GM04504 (cell line): Measurements from ENCODE around the gene LY6G6F.

ENCODE experiments used
- DNase-seq: peaks from one replicate; pipeline ENCODE4 v3.0.0-alpha.2; 2012; ENCODE audit warnings: low read depth

Gene LY6G6F

DNA sequence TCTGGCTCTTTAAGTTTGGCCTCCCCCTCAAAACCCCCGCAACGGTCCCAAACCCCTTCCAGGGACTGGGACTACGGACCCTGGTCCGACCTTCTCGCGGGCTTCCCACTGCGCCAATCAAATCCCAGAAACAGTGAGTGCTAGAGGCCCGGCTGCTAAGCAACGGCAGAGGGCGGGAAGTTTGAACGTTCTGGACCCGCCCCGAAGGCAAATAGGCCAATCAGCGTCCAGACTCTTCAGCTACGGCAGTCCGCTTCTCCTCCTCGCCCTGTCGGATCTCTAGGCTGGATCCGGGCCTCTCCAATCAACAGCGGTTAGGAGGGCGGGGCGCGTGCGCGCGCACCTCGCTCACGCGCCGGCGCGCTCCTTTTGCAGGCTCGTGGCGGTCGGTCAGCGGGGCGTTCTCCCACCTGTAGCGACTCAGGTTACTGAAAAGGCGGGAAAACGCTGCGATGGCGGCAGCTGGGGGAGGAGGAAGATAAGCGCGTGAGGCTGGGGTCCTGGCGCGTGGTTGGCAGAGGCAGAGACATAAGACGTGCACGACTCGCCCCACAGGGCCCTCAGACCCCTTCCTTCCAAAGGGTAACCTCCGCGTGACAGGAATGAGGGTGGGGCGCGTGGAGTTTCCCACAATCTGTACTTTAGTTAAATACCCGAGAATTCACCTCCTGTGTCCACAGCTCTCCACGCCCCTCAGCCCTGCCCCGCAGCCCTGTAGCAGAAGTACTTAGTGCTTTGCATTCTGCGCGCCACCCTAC, 33.2 kb downstream of the LY6G6F start, which contains the start of gene MSH5:
Gene MSH5, plus strand, starts transcription at position 367 of the 758 bp plus-strand sequence. CDS start 462 bp downstream, outside the sequence.
- peak; percentile 99 for DNase-seq

DNA sequence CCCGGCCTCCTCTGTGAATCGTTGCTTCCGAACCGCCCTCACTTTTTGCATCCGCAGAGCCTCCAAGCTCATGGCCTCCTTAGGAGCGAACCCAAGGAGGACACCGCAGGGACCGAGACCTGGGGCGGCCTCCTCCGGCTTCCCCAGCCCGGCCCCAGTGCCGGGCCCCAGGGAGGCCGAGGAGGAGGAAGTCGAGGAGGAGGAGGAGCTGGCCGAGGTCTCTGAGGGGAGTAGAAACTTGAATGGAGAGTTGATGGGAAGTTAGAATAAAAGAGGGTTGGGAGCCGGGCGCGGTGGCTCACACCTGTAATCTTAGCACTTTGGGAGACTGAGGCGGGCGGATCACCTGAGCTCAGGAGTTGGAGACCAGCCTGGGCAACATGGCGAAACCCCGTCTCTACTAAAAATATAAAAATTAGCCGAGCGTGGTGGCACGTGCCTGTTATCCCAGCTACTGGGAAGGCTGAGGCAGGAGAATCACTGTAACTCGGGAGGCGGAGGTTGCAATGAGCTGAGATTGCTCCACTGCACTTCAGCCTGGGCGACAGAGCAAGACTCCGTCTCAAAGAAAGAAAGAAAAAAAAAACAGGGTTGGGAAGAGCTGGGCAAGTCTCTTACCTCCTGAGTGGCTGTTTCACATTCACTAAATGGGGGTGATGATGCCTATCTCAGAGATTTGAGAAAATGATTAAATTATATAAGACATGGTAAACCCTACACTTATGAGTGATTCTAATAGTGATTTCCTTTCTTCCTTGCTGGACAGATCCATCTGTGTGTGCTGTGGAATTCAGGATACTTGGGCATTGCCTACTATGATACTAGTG, 33.9 kb downstream of the LY6G6F start:
- DNase-seq = no peak

DNA sequence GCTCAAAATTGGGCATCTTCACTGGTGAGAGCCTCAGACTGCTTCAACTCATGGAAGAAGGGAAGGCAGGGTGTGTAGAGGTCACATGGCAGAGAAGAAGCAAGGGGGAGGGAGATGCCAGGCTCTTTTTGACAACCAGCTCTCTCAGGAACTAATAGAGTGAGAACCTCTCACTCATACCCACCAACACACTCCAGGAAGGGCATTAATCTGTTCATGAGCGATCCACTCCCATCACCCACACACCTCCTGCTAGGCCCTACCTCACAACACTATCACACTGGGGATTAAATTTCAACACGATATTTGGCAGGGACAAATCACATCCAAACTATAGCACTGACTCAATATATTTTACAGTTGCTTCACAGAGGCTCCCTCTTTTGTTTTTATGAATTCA, 35.1 kb downstream of the LY6G6F start:
- no peak for DNase-seq

DNA sequence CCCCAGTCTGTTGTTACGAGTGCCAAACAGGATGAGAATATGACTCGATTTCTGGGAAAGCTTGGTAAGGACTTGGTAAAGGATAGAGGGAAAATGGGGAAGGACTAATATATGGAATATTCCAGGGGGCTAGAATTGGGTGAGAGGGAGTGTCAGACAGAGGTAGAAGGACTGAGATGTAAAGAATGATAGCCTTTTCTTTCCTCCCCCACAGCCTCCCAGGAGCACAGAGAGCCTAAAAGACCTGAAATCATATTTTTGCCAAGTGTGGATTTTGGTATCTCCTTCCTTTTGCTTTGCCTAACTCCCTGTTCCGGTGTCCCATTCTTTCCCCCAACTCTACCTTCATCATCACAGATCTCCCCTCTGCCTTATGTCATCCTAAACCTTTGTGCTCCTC, 36.2 kb downstream of the LY6G6F start:
- no peak for DNase-seq

DNA sequence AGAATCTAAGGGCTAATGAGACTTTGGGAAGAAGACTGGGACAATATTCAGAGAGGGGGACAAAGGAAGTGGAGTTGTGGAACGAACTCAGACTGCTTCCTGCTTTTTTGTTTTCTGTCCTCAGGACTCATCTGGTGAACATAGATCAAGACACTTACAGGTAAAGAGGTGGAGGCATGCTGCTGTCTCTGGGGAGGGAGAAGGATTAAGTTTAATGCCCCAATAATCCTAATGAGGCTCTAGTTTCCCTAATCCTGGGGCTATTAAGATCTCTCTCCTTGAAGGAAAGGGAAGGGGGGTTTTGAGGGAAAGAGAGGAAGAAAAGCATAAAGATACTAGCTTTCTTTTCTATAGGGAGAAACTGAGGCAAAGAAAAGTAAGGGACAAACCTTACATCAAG, 37.8 kb downstream of the LY6G6F start:
- no peak for DNase-seq

DNA sequence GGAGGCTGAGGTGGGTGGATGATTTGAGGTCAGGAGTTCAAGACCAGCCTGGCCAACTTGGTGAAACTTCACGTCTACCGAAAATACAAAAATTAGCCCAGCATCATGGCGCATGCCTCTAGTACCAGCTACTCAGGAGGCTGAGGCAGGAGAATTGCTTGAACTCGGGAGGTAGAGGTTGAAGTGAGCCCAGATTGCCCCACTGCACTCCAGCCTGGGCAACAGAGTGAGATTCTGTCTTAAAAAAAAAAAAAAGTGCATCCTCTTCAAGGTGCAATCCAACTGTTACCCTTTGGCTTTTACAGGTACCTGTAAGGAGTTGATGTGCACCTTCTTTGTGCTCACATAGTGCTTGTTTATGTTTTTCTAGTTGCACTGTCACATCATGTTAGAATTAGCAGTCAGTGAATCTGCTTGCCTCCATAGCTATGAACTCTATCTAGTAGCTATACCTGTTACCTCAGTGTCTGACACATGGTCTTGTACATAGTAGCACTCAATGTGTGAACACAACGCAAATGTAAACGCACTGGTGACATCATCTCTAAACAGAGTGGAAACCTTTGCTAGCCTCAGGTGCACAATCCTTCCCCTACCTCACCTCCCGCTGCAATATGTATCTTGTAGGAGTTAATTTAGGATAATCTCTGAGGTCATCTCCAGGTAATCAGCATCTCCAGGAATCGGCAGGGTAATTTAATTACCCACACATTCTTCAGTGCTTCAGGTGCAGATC, 42.8 kb downstream of the LY6G6F start:
- no peak for DNase-seq

DNA sequence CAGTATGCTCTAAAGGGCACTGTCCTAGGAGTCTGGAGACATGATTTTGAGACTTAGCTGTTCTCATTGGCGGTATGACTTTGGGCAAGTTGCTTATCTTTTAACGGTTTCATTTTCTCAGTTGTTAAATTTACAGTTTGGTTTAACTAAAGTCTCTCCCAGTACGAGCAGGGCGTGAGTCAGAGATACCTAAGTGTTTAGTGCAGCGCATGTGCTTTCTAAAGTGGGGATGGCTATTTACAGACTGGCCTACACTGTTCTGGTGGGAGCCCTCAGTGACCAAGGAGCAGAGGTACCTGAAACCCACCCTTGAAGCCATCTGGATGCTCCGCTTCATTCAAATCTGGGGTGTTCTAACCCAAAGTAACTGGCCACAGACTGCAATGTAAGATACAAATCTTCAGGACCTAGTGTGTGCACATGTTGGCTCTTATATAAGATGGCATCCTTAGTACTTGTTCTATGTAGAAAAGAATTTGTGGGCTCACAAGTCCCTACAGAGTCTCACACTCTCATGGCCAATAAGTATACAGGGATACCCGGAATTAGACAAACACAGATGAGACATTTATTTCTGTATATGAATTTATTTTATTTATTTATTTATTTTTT, 43.9 kb downstream of the LY6G6F start:
- no peak for DNase-seq

DNA sequence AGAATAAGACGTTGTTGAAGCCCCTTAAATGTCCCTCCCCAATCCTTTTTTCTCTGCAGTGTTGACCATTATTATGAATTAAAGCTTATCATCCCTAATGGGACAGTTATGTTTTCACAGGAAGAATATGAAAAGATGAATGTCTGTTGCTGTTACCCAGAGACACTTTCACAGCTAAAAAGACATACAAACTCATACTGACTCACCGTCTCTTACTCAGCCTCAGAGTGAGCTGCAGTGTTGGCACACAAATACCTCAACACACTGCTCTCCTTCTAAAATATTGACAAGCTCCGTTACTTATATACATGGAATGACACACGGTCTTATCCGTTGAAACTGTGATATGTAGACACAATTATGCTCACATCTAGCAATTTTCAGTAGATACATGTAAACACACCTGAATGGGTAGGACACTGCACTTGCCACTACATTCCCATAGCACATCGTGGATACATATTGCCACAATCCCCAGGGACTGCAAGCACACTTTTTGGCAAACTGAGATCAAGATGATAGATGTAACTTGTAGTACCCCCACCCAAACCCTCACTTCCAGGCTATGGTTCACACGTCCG, 46.2 kb downstream of the LY6G6F start:
- DNase-seq = peak; percentile 47

DNA sequence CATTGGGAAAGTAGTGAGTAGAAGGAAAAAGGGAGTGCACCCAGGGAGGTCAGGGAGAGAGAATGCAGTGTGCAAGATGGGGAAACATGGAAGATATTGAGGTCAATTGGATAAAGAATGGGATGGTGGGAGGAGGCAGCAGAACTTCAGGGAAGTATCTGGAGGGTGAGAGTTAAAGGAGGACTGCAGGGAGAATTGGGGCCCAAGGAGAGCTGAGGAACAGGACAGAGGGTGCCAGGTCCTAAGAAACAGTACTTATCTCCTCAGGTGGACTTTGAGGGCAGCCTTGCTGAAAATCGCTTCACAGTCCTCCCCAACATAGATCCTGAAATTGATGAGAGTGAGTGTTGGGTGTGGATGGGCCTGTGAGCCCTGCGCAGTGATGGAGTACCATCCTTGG, 51.6 kb downstream of the LY6G6F start:
- no peak for DNase-seq
